HuH-7.5 (cell line): ENCODE data around the gene MCTP1.
"Not testable (repeated sequence)": the region's sequence is repeated elsewhere in the genome, so short reads cannot be mapped to it uniquely, and the experiment has no call there.

Experiments used
- DNase-seq: peaks from one replicate; pipeline ENCODE4 v3.0.0; 2011; ENCODE audit warnings: low spot score

MCTP1 gene

GRCh38 chr5:95251185-95251584, 33.7 kb downstream of the MCTP1 start:
- DNase-seq: no peak

GRCh38 chr5:95244479-95244878, 40.4 kb downstream of the MCTP1 start:
- DNase-seq: no peak

GRCh38 chr5:95241635-95242034, 43.3 kb downstream of the MCTP1 start:
- DNase-seq: no peak

GRCh38 chr5:95241161-95241560, 43.7 kb downstream of the MCTP1 start:
- DNase-seq: no peak

DNA sequence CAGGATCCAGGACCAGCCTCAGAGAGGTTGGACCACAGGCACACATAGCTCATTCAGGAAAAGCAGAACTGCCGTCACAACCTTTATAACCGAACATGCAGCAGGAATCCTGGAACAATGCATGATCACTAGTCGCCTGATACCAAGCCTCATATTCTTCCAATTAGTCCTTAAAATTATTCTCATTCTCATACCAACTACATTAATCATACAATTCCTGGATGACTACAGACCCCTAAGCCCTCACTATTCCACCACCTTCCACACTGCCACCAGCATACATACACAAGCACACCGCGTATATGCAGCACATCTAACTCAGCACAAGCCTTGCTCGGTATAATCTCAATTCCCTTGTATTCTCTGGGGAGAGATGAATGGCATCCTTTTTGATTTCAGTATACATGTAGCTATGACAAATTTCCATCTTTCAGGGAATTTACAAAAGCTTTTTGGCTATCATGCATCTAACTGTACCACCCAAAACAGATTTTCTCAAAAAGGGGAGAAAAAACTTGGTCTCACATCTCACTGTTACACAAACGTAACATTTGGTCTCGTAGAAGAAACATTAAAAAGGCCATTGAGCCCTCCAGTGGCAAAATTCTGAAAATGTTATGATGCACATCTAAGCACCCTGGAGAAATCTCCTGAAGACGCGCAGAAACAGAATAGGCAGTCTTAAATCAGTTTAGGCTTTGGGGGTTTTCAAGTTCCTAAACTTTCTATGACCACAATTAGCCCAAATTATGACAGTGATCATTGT, 46.2 kb downstream of the MCTP1 start:
- DNase-seq: no peak

DNA sequence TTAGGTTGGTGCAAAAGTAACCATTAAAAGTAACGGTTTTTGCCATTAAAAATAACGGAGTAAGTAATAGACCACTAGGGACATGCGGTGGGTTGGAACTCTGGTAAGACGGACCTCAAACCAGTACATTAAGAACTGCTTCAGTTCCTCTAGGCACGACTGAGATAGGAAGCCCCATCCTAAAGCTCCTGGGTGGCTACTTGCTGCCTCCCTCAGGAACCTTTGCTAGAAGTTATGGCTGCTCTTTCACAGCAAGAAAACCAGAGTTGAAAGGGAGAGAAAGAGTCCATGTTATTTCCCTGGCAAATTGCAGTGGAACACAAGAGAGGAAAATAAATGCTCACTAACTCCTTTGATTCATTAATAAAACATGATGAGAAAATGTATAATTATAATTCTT, 47.6 kb downstream of the MCTP1 start:
- no peak for DNase-seq

DNA sequence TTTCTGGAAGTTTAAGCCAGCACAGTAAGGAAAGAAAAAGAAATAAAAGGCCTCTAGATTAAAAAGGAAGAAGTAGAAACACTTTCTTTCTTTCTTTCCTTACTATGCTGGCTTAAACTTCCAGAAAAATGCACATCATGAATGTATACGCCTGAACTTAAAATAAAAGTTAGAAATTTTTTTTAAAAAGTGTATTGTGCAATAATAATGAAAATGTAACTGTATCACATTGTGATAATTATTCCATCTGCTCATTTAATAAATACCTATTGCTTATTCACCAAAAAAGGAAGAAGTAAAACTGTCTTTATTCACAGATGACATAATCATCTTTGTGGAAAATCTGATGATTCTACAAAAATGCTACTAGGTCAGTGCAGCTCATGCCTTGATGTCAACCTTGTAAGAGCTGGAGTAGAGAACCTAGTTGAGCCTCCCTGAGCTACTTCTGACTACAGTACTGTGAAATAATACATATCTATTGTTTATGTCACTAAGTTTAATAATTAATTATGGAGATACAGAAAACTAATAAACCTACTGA, 49.4 kb downstream of the MCTP1 start:
- DNase-seq: no peak

DNA sequence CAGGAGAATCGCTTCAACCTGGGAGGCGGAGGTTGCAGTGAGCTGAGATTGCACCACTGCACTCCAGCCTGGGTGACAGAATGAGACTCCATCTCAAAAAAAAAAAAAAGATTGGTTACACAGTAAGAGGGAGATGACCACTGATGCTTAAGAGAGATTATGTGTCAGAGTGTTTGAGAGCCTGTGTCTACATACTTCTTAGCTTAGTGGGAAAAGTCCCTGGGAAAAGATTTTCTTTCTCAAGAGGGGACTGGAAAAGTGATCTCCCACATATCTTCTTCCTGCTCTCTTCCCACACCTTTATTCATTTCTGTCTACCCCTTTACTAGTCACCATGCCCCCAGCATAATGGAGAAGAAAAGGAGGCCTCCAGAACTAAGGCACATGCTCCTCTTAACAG, 55.2 kb downstream of the MCTP1 start:
- DNase-seq: no peak

GRCh38 chr5:95224701-95225459, 60.0 kb downstream of the MCTP1 start:
- DNase-seq: no peak

GRCh38 chr5:95223566-95224258, 61.2 kb downstream of the MCTP1 start:
- no peak for DNase-seq

DNA sequence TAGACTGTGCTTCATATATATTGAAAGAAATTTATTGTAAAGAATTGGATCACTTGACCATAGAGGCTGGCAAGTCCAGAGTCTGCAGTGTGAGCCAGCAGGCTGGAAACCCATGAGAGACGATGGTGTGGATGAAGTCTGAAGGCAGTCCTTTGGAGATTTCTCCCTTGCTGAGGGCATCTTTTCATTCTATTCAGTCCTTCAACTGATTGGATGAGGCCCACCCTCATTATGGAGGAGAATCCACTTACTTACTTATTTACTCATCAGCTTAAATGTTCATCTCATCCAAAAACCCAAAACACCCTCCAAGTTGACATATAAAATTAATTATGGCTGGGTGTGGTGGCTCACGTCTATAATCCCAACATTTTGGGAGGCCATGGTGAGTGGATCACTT, 62.1 kb downstream of the MCTP1 start:
- DNase-seq: no peak

DNA sequence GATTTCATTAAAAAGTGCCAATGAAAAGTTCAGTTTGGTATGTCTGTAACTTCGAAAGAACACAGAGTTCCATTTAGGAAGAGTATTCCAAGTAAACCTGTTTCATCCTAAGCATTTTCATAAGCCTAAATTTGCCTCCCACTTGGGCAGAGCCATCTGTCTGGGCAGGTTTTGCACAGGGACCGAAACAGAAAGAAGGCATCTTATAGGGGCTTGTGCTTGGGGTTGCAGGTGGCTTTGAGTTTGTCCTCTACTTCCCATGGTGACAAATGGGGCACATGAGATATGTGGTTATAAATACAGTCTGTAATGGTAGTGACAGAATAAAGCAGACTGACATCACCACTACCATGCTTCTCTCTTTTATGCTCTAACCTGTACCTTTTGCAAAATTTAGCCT, 63.7 kb downstream of the MCTP1 start:
- no peak for DNase-seq

DNA sequence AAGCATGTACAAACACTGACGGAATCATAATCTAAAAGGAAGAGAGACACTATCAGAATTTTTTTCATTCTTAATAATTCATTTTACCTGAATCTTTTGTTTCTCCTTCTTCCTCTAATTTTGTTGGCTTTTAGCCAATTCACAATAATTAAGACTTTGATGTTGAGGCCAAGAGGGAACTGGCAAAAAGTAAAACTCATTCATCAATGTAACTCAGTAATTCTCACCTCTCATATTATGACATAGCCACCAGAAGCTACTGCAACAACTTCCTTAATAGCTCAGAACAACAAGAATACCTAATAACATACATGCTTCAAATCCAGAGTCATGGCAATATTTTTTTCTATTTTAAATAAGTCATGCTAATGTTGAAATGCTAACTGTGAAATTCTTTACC, 64.5 kb downstream of the MCTP1 start:
- no peak for DNase-seq

GRCh38 chr5:95219411-95219810, 65.5 kb downstream of the MCTP1 start:
- no peak for DNase-seq

DNA sequence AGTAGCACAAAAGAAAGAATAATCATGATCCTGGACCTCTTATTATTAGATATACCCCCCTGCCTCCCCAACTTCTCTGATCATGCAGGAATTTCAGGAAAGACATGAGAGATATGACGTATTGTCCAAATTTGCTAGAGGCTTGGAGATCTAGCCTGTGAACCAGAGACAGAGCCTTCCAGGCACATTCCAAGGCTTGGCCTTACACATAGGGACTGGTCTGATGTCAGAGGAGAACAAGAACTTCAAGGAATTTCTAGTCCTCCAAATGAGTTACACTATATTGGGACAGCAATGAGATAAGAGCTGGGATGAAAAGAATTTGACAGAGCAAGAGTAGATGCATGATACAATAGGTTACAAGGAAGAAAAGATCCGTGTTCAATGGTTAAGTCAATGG, 67.0 kb downstream of the MCTP1 start:
- DNase-seq: no peak

DNA sequence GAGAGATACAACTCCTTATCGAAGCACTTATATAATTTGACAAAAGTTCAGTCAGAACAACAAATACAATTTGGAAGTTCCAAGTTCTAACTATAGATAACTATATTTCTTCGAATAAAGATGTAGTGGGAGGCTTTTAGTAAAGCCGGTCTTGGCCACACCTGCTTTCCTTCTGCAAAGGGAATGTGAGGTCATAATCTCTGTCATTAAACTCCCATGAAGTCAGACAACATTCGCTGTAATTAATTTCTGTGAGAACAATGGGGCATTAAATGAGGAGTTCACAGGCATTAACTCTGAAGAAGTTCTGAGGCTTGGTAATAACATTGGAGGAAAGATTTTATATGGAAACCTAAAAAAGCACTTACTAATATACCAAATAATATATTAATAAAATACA, 67.5 kb downstream of the MCTP1 start:
- no peak for DNase-seq

DNA sequence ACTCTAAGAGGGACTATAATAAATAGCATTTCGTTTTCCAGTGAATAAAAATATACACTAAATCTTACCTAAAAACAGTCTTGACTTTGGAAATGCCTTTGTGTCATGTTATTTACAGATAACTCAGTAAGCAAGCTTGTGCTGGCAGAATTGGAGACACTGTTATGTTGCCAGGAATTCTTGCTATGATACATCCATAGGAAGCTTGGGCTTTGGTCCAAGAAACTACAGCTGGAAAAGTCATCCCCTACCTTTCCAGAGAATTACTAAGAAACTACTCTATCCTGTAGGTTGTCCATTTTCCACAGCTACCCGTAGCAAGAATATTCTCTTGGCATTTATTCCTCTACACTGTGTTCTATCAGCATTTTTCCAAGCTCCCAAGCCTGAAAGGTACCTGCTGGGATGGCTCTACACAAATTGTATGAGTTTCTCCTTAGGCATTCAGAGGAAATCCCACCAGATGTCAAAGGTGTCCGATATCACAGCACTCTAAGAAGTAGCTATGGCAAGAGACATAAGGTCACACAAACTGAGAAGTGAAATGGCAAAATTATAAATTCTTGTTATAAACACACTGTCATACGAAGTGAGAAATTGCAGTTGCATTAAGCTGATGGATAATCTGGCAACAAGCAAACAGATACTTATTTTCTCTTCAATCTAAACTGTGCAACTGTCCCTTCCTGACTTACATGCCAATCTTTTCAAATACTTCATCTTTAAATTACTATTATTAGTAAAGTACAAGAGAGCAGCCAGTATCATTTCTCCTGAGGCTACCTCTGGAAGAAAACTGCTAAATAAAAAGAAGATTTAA, 68.5 kb downstream of the MCTP1 start:
- no peak for DNase-seq

GRCh38 chr5:95207811-95208210, 77.1 kb downstream of the MCTP1 start:
- not testable (repeated sequence) for DNase-seq

- DNase-seq: no peak
Measured at GRCh38 chr5:95194856-95195255, 90.0 kb downstream of the MCTP1 start.

GRCh38 chr5:95191330-95191729, 93.6 kb downstream of the MCTP1 start:
- no peak for DNase-seq

DNA sequence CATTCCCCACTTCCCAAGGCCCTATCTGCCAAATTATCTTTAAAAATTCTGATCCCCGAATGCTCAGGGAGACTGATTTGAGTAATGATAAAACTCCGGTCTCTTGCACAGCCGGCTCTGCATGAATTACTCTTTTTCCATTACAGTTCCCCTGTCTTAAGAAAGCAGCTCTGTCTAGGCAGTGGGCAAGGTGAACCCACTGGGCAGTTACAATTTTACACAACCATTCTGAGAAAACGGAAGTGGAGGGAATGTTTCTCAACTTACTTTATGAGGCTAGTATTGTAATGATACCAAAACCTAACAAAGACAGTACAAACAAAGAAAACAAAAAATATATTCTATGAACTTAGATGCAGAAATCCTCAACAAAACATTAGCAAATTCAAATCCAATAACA, 100.0 kb downstream of the MCTP1 start:
- DNase-seq: no peak

- DNase-seq: no peak
Measured at GRCh38 chr5:95181644-95182043, 103.2 kb downstream of the MCTP1 start.
